BJ (cell line): ENCODE measurements around the gene LCE3E. TPM values are rescaled to one million over a fixed set of nuclear protein-coding genes. Genes with fewer than 3 reads are reported as not detected.
"Not testable (repeated sequence)": the region's sequence is repeated elsewhere in the genome, so short reads cannot be mapped to it uniquely, and the experiment has no call there.

ENCODE experiments used
- CTCF ChIA-PET: fragments of 350-600 bp; formaldehyde crosslinking; extraction: SDS; loops from one replicate; lab custom pipeline; 2021; ENCODE audit warnings: antibody characterized with exemption, inconsistent platforms; lab: Yijun Ruan, JAX
- POLR2A ChIA-PET: fragments of 300-600 bp; sonication (Branson Sonifier 250); formaldehyde crosslinking; extraction: SDS; loops from one replicate; lab custom pipeline; 2021; ENCODE audit warnings: antibody characterized with exemption; lab: Charles Lee
- DNase-seq: peaks from one replicate; pipeline ENCODE4 v3.0.0-alpha.2; 2011; ENCODE audit warnings: low read depth
- H3K27me3 ChIP-seq: 2 replicates; pipeline ENCODE4 v1.6.0; 2011; ENCODE audit warnings: low read length; ENCODE audit not compliant: control insufficient read depth, insufficient read depth
- H3K36me3 ChIP-seq: 2 replicates; pipeline ENCODE4 v1.5.1; 2011; ENCODE audit warnings: low read length; ENCODE audit not compliant: control insufficient read depth, insufficient read depth
- H3K4me3 ChIP-seq: 2 replicates; pipeline ENCODE4 v1.5.1; 2011; ENCODE audit warnings: low read depth, mild to moderate bottlenecking, control low read depth, low read length
- polyA plus RNA-seq: library from polyadenylated mRNA; depleted of rRNA; stranded (reverse); fragments of >200 nt; gene quantifications from 2 replicates; pipeline ENCODE4 v1.2.3, GENCODE V29; 2011
- TF ChIP-seq, protein P1 (sequence below): IDR thresholded peaks from 2 replicates; pipeline ENCODE4 v1.5.1; 2011; ENCODE audit warnings: low read depth, mild to moderate bottlenecking, control low read depth, inconsistent platforms, low read length, moderate library complexity; ENCODE audit not compliant: insufficient read depth

Gene LCE3E
- polyA plus RNA-seq, 1 experiment, result not detected

DNA sequence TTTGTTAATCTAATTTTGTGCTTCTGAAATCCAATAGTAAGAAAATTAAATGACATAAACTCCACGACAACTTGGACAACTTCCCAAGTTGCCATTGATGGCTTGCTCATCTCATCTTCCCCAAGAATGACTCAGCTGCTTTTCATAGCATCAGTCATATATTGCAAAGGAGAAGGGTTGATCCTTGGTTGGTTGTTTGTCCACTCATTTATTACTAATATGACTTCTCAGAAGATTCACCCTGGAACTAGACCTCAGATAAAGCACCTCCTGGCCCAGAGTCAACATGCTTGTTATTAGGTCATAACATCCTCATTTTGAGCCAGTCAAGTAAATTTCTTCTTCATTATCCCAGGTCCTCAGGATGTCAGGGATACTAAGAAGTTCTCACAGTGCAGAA is 16.1 kb upstream of the LCE3E start:
- DNase-seq, result no peak
- H3K4me3 ChIP-seq, result no peak overlapping the region
- H3K27me3 ChIP-seq, result no peaks in the 10 kb centered on the region
- ChIA-PET CTCF (no interaction called here), POLR2A (no interaction called here)
- TF ChIP-seq, protein P1, sequence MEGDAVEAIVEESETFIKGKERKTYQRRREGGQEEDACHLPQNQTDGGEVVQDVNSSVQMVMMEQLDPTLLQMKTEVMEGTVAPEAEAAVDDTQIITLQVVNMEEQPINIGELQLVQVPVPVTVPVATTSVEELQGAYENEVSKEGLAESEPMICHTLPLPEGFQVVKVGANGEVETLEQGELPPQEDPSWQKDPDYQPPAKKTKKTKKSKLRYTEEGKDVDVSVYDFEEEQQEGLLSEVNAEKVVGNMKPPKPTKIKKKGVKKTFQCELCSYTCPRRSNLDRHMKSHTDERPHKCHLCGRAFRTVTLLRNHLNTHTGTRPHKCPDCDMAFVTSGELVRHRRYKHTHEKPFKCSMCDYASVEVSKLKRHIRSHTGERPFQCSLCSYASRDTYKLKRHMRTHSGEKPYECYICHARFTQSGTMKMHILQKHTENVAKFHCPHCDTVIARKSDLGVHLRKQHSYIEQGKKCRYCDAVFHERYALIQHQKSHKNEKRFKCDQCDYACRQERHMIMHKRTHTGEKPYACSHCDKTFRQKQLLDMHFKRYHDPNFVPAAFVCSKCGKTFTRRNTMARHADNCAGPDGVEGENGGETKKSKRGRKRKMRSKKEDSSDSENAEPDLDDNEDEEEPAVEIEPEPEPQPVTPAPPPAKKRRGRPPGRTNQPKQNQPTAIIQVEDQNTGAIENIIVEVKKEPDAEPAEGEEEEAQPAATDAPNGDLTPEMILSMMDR, result no peak
- H3K36me3 ChIP-seq, result no peaks in the 10 kb centered on the region

- ChIA-PET POLR2A (no interaction called here), CTCF (no interaction called here)
- Histone ChIP-seq H3K36me3 (no peaks in the 10 kb centered on the region), H3K4me3 (no peak within 1 kb of the TSS), H3K27me3 (no peaks in the 10 kb centered on the region)
- TF ChIP-seq, protein P1, result no peak
- no peak for DNase-seq
These were observed 13.9 kb upstream of the LCE3E start, which contains the start of gene LCE3D for GRCh38 chr1:152580433-152580832. LCE3D (minus strand) TSS chr1:152580516; CDS start chr1:152579936, 580 bp downstream.

GRCh38 chr1:152579526-152579925 is 12.9 kb upstream of the LCE3E start:
- POLR2A ChIA-PET, H3K27me3 ChIP-seq, CTCF ChIA-PET, DNase-seq, H3K36me3 ChIP-seq, H3K4me3 ChIP-seq: not testable (repeated sequence)

DNA sequence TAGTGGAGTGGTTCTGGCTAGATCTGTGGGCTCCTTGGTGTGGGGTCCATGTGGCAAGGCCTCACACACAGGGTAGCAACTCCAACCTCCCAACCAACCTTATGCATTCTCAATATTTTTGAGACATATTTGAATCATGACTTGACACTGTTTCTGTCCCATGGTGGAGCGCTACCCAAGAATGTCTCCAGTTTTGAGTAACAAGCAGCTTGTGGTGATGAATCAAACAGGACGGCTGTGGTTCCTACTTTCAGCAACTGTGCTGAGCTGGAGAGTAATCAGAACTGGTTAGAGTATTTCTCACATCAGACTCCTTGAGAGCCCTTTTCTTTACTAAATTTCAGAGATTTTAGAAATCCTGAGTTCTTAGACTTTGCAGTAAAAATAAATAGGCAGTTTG is 10.6 kb upstream of the LCE3E start:
- Histone ChIP-seq H3K4me3 (no peak overlapping the region), H3K27me3 (no peaks in the 10 kb centered on the region), H3K36me3 (no peaks in the 10 kb centered on the region)
- DNase-seq, result no peak
- TF ChIP-seq, protein P1, result no peak
- ChIA-PET POLR2A (no interaction called here), CTCF (no interaction called here)

GRCh38 chr1:152565535-152566215 is 905 bp downstream of the LCE3E start:
- Histone ChIP-seq H3K4me3 (no peak overlapping the region), H3K36me3 (no peaks in the 10 kb centered on the region), H3K27me3 (no peaks in the 10 kb centered on the region)
- DNase-seq, result no peak
- TF ChIP-seq, protein P1, result no peak
- ChIA-PET CTCF (no interaction called here), POLR2A (no interaction called here)

- H3K36me3 ChIP-seq, result no peaks in the 10 kb centered on the region
- POLR2A ChIA-PET, result no interaction called here
- CTCF ChIA-PET, result no interaction called here
- no peak overlapping the region for H3K4me3 ChIP-seq
- TF ChIP-seq, protein P1, result no peak
- H3K27me3 ChIP-seq, result no peaks in the 10 kb centered on the region
- no peak for DNase-seq
These were observed 1.5 kb downstream of the LCE3E start for GRCh38 chr1:152565115-152565514.

GRCh38 chr1:152548358-152548757 is 18.2 kb downstream of the LCE3E start:
- H3K4me3 ChIP-seq, POLR2A ChIA-PET, H3K27me3 ChIP-seq, H3K36me3 ChIP-seq, CTCF ChIA-PET, DNase-seq: not testable (repeated sequence)
